ENCODE measurements around the gene QDPR.

QDPR gene

GRCh38 chr4:17514865-17515264 is 3.0 kb upstream of the QDPR start, which contains the start of gene CLRN2:
Gene CLRN2 (plus strand): TSS chr4:17515165. CDS start chr4:17515267, 102 bp downstream.
- Histone ChIP-seq H3K4me3 (replicated peaks; ENCODE audit: low read depth, low read length) (no peak within 1 kb of the TSS), H3K36me3 (ENCODE audit: control insufficient read depth, insufficient read depth, low read length) (no peaks in the 10 kb centered on the region; the same call in 1 of the 2 replicates), H3K27me3 (replicated peaks; ENCODE audit: control insufficient read depth, insufficient read depth, low read length) (no peaks in the 10 kb centered on the region)
- no peak for TF ChIP-seq CTCF (IDR thresholded peaks at IDR 0.05; ENCODE audit: insufficient read depth, low read length, poor library complexity, severe bottlenecking)
- DNase-seq (ENCODE audit: extremely low read depth, insufficient read length), result no peak

DNA sequence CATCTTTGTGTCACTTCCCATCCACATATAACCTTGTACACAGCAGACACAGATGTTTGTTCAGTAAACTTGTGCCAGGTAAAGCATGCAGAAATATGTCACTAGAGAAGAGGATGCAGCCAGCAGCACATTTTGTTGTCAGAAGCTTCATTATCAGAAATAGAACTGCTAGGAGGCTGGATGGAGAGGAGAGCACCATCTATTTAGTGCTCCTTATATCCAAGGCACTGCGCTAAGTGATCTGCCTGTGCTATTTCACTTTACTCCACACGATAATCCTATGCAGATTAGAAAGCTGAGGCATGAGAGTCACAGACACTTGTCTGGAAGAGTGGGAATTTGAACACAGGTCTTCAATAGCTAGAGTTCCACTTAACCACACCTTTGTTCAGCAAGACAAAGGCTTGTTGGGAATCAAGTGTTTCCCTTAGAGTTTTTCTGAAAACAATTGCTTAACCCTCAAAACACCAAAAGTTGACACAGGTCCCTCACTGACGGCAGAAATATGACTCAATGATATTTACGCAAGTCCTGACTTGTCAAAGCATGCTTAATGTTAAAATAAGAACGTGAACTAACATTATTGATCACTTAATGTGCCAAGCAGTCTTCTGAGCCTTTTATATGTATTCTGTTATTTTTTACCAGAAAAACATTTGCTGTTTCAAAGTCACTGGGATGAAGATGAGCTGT is 1.2 kb upstream of the QDPR start:
- no peak for DNase-seq (ENCODE audit: extremely low read depth, insufficient read length)
- H3K27me3 ChIP-seq (replicated peaks; ENCODE audit: control insufficient read depth, insufficient read depth, low read length), result no peaks in the 10 kb centered on the region
- H3K36me3 ChIP-seq (ENCODE audit: control insufficient read depth, insufficient read depth, low read length), result no peaks in the 10 kb centered on the region; the same call in 1 of the 2 replicates
- no peak overlapping the region for H3K4me3 ChIP-seq (replicated peaks; ENCODE audit: low read depth, low read length)
- no peak for TF ChIP-seq CTCF (IDR thresholded peaks at IDR 0.05; ENCODE audit: insufficient read depth, low read length, poor library complexity, severe bottlenecking)

DNA sequence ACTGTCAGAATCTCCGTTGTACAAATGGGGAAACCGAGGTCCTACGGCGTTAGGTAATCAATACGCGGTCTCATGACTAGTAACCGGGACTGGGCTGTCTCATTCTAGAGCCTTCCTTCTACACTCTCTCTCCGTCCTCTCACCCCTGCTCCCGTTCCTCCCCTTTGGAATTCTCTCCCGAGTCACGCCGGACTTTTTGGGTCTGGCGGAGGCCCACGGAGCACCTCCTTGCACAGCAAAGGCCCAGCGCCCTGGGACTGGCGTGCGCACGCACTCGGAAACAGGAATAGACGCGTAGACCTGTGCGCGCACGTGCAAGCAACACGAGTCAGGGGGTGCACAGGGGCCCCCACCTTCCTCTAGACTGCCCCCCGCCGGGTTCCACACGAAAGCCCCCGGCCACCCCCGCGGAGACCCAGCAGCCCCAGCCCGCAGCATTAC is 361 bp downstream of the QDPR start:
- Histone ChIP-seq H3K27me3 (replicated peaks; ENCODE audit: control insufficient read depth, insufficient read depth, low read length) (no peaks in the 10 kb centered on the region), H3K4me3 (replicated peaks; ENCODE audit: low read depth, low read length) (peak overlapping the region; percentile 68), H3K36me3 (ENCODE audit: control insufficient read depth, insufficient read depth, low read length) (no peaks in the 10 kb centered on the region; the same call in 1 of the 2 replicates)
- no peak for TF ChIP-seq CTCF (IDR thresholded peaks at IDR 0.05; ENCODE audit: insufficient read depth, low read length, poor library complexity, severe bottlenecking)
- DNase-seq (ENCODE audit: extremely low read depth, insufficient read length), result peak; percentile 72

- DNase-seq (ENCODE audit: extremely low read depth, insufficient read length), result no peak
- no peaks in the 10 kb centered on the region for H3K27me3 ChIP-seq (replicated peaks; ENCODE audit: control insufficient read depth, insufficient read depth, low read length)
- no peak for TF ChIP-seq CTCF (IDR thresholded peaks at IDR 0.05; ENCODE audit: insufficient read depth, low read length, poor library complexity, severe bottlenecking)
- no peaks in the 10 kb centered on the region; the same call in 1 of the 2 replicates for H3K36me3 ChIP-seq (ENCODE audit: control insufficient read depth, insufficient read depth, low read length)
- peak overlapping the region; percentile 68 for H3K4me3 ChIP-seq (replicated peaks; ENCODE audit: low read depth, low read length)
These were observed 839 bp downstream of the QDPR start for GRCh38 chr4:17511051-17511450.

DNA sequence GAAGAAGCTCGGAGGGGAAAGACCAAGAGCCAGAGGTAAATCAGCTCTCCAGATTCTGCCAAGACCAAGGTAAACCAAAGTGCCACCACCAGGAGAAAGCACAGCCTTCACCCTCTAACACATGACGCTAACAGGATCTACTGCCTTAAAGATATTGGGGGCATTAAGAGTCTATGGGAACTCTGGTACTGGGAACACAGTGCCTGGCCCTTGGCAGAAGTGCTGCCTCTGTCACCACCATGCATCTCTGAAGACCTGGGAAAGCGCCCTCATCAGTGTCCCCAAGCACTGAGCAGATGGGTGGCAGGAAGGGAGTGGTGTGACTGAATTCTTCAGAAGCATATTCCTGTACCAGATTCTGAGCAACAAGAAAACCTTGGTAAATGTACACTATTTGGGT is 1.3 kb downstream of the QDPR start:
- TF ChIP-seq CTCF (IDR thresholded peaks at IDR 0.05; ENCODE audit: insufficient read depth, low read length, poor library complexity, severe bottlenecking), result no peak
- H3K27me3 ChIP-seq (replicated peaks; ENCODE audit: control insufficient read depth, insufficient read depth, low read length), result no peaks in the 10 kb centered on the region
- H3K4me3 ChIP-seq (replicated peaks; ENCODE audit: low read depth, low read length), result no peak overlapping the region
- H3K36me3 ChIP-seq (ENCODE audit: control insufficient read depth, insufficient read depth, low read length), result no peaks in the 10 kb centered on the region; the same call in 1 of the 2 replicates
- DNase-seq (ENCODE audit: extremely low read depth, insufficient read length), result no peak

Data from GM06990 (cell line).